Activated CD4-positive, alpha-beta T cell treated with anti-CD3 and anti-CD28 coated beads, Interleukin-2, amount 50 U/mL, for 16 hours (primary cell): ENCODE results near the gene TAF3.

Experiments used
- DNase-seq: peaks from one replicate; pipeline ENCODE4 v3.0.0-alpha.2; 2020

Gene TAF3

DNA sequence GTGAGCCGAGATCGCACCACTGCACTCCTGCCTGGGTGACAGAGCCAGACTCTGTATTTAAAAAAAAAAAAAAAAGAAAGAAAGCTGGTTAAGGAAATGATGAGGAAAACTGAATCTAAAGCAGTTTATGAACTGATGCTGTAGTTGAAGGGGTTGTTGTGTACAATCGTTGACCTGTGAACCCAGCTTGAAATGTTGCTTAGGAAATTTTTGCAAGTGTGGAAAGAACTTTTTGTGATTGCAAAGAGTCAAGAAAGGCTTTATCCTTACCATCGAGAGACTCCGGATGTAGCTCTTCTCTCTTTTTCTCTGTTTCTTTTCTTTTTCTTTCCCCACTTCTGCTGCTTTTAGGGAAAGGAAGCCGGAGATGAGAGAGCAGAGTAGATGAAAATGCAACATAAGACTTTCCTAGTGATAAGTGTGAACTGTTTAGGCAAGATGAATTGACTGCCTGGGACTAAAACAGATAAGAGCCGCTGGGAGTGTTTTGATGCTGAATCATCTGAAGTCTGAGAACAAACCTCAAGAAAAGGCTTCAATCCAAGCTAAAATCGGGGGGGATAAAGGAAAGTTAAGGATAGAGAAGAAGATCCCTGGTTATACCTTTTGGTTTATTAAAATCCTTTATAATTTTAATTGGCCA lies 69.0 kb downstream of the TAF3 start:
- no peak for DNase-seq

DNA sequence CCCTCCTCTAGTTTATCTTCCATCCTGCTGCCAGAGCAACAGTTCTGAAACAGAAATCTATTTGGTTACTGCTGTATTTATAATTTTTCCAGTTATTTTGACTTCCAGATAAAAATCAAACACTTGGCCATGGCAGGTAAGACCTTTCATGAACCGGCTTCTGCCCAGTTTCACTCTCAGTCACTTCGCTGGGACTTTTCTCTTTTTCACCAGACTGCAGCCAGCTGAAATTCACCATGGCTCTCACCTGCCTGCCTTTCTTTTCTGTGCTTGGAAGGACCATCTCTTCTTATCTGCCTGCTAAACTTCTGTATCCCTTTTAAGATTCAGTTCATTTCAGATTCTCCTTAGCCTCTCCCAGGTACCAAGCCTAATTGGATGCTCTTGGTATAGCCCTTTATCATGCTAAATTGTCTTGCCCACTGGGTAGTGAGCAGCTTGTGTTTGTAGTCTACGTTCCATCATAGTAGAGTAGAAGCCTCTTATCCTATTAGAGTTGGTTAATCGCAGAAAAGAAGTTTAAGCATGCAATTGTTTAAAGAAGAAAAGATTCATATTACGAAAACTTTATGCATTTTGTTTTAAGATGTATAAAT lies 71.7 kb downstream of the TAF3 start:
- no peak for DNase-seq

DNA sequence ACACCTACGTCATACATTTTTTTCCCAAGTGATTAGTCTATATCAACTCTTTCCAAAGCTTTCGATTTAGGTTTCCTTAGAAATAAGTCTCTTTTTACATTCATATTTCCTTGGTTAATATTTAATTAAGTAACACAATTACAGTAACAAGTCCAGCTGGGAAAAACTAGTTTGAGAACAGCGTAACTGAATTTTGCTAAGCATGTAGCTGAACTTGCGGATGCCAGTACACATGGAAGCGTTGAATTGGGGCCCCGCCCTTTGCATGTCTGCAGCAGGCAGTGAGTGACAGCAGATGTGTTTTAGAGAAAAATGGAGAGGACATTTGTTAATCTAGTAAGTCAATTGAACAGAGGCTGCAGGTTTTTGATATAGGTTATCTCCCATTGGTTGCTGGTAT lies 72.5 kb downstream of the TAF3 start:
- no peak for DNase-seq

DNA sequence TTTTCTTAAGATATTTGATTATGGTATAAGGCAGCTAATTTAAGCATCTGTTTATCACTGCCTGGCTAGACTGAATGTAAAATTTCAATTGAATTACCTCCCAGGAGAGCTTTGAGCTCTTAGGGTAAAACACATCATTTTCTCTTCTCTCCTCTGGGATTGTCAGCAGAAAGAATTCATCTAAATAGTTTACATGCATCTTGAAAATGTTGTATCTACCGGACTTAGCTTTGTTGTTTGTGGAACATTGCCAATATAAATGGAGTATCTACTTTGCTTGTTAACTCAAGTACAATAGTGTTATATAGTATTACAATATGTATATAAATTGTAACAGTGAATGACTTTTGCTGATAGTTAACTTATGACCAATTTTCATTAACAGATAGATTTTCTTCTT lies 73.3 kb downstream of the TAF3 start:
- DNase-seq: no peak

DNA sequence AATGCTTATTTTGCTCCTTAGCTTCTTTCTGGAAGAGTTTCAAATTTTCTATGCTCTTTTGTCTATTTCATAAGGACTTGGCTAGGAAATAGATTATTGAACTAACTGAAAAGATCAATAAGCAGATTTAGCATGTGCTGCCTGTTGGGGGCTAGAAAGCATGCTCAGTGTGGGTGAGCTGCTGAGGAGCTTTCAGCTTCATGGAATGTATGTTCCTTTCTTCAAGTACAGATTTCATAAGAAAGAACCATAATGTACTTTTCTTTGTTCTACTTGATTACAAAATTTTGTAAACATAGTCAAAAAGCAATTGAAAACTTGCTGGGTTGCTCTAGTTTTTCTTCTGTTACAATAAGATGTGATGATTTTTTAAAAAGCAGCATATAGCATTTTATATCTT lies 73.8 kb downstream of the TAF3 start:
- no peak for DNase-seq

DNA sequence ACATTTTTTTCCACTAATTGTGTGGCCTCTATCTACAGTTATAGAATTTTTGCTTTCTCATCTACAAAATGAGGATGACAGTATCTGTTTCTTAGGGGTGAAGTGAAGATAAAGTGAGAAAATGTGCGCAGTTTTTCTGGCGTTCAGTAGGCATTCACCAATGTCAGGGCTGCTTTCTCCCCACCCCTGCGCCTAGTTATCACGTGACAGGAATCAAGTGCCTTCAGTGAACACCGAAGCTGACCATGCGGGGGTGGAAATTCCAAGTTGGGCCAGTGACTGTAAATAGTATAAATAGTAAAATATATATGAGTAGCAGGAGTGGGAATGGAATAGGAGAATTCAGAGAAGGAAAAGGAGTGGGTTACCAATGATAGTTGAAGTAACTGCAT lies 77.4 kb downstream of the TAF3 start:
- no peak for DNase-seq

DNA sequence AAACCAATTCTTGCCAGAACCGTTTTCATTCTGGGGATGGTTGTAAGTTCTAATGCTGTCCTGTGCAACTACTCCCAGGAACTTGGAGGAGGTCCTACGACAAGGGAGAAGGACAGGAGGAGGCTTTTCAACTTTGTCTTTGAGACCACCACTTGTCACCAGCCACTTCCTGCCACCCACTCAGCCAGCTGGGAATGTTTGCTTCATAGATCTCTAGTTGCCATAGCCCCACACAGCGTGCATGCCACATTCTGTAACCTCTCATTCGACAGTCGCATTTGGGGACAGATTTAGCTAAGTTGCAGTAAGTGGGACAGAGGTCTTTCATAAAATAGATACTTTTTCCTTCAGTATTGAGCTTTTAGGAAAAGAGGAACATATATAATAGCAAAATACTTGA lies 78.0 kb downstream of the TAF3 start:
- DNase-seq: no peak

DNA sequence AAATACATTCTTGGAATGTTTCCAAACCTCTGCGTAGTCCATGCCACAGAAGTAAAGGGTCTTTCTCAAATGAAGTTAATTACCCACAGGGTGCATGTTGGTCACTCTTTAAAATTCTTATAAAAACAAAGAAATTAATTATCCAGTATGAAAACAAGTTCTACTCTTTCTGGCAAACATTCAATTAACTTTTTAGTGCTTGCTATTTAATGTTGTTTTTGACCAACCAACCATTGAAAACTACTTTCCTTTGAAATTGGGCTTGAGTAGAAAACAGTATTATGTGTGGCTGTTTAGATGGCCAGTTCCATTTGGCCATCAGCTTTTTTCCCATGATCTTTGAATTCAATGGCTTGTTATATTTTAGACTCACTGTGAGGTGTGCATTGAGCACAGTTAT lies 83.0 kb downstream of the TAF3 start:
- DNase-seq: no peak

DNA sequence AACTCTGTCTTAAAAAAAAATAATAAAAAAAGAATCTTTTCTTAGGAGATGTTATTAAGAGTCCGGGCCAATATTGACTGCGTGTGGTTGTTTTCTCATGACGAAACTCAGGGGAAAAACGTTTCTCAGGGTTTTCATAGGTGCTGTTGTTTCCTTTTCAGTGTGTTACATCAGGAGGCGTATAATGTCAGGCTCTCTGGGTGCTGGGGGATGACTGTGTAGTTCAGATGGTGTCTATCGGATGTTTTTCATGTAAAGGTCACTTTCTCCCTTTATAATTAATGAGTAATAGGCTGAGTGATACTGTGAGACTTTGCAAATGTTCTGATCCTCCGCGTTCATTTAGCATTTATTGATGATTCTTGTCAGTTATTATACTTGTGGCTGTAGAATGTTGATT lies 84.1 kb downstream of the TAF3 start:
- DNase-seq: no peak

DNA sequence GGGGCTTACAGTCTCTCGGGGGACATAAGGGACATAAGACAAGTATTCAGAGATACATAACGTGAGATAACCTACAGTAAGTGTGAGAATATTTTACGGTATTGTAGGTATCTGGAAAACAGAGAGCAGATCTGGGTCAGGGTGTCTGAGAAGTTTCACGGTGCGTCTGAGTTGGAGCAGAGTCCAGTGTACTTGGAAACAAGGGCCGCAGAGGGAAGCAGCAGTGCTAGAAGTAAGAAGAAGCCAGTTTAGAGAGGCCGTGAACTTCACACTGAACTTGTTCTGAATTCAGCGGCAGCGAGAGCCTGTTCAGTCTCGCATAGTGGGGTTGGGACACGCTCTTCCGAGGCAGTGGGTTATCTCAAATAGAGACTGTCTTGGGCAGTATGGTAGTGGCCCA lies 85.5 kb downstream of the TAF3 start:
- DNase-seq: no peak

DNA sequence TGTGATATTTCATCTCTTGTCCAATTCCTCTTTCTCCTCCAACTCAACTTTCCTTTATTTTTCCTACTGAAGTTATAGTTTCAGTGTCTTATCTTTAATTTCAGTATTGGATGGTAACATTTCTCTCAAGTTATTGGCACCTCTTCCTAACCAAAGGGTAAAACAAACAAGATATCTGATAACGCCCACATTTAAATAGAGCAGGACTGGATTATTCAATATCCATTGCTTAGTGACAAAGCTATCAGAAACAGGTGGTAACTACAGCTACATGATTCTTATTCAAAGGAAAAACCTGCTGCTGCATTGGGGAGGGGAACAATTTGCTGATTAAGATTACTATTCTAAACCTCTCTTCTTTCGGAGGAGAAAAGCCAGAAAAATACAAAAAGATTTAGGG lies 87.8 kb downstream of the TAF3 start:
- no peak for DNase-seq

DNA sequence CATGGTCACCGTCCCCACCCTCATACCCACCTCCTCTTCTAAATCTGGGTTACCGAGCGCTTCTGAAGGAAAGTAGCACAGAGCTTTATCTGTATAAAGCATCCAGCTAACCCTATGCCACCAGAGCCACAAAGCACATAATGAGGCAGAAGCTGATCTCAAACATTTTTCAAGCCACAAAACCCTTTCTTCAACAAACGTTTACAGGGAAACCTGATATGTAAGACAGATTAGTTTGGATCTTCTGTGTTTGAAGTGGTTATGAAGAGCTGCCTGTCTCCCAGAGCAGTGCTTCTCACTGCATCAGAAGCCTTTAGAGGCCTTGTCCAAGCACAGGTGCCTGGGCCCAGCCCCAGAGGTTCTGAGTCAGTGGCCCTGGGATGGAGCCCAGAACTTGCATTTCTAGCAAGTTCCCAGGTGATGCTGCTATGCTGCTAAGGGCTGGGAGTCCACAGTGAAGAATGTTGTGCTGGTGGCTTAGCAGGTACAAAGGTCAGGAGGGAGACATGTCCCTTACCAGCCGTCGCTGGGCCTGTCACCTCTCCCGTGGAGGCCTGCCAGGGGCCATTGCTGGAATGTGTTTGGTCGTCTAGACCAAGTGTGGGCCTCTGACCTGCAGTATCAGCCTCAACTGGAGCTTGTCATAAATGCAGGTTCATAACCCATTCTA lies 90.4 kb downstream of the TAF3 start:
- no peak for DNase-seq

DNA sequence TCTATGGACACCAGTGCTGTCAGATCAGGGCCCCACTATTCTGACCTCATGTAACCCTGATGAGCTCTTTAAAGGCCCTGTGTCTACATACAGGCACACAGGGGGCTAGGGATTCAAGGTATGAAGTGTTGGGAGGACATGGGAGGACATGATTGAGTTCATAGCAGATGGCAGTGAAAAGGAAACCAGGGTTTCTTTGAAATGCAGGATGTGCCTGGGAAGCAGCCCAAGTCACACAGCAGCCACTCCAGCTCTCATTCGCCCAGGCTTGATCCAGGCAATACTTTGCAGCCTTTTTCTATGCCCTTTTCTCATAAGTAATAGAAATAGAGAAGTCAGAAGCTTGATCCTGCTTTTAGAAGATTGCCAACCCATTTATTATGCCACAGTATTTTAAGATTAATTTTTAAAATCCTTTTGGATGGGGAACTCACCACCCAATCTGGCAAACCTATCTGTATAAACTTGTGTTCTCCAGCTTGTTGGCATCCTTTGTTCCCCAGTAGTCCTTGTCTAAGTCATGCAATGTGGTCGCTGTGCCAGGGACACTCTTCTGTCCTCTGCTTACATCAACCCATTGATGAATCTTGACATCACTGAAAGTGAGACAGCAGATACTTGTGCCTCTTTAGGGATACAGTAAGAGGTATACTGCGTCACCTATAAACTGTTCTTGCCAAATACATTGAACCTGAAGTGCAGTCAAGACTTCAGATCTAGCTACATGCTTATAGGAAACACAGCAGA lies 95.0 kb downstream of the TAF3 start:
- DNase-seq: no peak

DNA sequence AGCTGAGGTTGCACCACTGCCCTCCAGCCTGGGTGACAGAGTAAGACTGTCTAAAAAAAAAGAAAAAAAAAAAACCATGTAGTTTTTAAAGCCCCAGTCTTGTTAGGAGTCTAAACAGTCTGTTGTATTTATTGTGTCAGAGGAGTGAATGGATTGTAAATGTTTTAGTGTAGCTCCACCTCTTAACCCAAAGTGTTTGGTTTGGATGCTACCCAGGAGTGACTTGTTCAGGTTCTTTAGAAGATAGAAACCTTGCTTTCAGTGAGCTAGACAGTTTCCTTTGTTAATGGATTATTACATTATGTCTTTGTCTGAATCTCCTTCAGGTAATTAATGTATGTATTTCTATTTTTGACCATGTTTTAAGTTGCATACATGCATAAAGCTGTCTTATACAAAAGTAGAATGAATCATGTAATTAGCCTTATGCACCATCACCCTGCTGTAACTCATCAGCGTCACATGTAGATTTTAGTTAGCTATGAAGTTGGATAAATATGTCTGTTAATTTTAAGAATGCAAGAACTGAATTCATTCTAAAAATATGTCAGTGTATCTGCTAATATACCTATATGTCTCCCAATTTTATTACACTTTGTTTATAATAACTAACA lies 97.7 kb downstream of the TAF3 start:
- no peak for DNase-seq

DNA sequence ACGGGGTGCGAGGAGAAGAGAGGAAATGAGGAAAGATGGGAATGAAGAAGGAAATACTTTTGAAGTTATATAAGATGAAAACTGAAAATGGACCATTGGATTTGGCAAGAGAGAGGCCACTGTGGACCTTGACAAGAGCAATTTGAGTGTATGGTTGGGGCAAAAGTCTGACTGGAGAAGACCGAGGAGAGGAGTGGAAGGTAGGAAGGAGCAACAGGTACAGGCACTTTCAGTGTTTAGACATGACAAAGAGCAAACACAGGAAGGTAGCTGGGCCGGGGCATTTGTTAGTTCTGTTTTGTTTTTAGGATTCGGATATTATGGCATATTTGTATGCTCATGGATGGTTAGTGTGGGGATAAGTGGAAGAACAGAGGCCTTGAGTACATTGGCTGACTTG lies 99.4 kb downstream of the TAF3 start:
- no peak for DNase-seq

DNA sequence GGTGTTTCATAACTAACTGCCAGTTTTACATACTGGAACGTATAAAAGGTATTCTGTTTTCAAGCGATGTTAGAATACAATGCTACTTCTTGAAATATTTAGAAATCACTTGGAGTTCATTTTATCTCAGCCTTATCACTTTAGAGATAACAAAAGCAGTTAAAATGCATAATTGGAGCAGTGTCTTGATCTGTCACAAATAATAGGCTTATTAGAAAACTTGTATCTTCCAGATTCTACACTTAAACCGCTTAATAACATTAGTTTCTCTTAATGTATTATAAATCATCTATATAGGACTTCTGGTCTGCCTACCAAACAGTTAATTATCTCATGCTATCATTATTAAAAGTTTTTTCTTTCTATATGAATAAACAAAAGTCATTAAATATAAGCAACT lies 104.4 kb downstream of the TAF3 start:
- no peak for DNase-seq

DNA sequence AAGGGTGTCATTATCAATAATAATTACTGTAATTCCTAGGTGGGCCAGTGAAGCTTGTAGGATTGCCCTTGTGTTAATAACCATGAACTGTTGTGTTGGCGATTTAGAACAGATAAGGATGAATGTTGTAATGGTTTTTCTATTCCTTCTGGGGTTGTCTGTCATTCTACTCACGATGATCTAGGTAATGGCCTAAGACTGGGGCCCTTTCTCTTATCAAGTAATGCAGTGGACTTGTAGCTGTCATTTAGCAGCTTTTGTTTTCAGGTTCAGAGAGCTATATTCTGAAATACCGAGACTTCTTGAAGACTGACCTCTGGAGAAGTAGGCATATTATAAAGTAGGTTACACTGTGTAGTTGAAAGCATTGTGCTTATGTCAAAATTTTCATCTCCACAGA lies 110.2 kb downstream of the TAF3 start:
- DNase-seq: no peak

DNA sequence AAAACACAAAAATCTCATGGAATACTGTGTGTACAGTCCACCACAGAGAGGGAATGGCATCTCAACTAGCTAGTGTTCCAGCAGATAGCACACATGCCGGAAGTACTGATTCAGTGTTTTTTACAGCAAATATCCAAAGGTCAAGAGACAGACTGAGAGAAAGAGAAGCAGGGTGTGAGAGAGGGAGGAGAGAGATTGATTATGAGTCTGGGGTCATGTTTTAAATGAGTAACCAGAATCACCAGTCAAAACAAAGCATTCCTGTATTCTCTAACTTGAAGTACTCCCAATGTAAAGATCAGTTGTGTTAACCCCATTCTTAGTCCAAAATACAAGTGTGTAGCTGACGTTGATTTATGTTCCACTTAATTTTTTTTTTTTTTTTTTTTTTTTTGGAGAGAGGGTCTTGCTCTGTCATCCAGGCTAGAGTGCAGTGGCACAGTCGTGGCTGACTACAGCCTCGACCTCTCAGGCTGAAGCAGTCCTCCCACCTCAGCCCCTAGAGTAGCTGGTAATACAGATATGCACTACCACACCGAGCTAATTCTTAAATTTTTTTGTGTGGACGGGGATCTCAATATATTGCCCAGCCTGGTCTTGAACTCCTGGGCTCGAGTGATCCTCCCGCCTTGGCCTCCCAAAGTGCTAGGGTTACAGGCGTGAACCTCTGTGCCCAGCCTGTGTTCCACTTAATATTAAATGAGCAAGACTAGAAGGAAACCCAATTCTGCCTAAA lies 114.2 kb downstream of the TAF3 start:
- no peak for DNase-seq

DNA sequence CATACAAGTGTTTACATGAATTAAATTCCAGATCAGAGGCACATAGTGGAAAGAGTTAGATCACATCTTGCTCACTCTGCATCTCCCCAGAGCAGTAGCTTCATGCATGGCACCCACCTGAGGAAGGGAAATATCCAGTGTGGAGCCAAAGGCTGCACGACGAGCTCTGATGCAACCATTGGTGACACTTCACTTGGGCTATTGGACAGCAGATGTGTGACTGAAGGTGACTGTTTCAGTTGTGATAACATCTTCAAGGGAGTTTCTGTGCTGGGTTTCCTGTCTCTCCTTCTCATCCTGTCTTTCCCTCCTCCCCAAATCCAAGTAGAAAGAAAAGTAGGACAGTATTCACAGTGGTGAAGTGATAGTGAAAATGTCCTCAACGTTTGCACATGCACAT lies 115.0 kb downstream of the TAF3 start:
- DNase-seq: no peak

DNA sequence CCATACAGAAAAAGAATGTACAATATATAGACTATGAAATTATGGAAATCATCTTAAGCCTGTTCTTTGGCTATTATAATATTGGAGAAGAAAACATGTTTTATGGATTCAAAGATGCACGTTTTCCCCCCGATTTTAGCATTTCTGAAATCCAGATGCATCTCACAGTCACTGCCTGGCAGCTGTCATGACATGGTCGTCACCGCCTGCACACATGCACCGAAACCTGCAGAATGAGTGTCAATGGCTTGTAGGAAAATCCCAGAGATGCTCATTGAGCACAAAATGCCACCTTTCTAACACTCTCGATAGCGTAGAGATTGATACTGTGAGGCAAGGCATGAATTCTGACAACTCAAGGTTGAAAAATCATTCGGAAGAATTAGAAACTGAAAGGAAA lies 115.5 kb downstream of the TAF3 start:
- no peak for DNase-seq

DNA sequence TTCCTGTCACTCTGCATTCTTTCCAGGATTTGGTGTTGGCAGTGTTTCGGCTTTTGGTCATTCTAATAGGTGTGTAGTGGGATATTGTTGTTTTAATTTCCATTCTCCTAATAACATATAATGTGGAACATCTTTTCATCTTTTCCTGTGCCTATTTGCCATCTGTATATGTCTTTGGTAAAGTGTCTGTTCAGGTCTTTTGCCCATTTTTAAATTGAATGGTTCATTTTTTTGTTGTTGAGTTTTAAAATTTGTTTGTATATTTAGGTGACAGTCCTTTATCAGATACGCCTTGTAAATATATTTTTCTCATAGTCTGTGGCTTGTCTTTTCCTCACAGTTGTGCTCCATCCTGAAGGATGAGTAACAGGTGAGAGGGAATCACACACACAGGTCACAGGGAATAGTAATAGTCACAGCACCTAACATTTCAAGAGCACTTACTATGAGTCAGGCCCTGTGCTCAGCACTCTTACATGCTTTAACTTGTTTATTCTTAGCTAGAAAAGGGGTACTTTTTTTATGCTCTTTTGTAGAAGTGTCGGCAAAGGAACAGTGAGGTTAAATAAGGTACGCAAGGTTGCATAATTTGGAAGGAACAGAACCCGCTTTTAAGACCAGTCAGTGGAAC lies 119.1 kb downstream of the TAF3 start:
- no peak for DNase-seq

DNA sequence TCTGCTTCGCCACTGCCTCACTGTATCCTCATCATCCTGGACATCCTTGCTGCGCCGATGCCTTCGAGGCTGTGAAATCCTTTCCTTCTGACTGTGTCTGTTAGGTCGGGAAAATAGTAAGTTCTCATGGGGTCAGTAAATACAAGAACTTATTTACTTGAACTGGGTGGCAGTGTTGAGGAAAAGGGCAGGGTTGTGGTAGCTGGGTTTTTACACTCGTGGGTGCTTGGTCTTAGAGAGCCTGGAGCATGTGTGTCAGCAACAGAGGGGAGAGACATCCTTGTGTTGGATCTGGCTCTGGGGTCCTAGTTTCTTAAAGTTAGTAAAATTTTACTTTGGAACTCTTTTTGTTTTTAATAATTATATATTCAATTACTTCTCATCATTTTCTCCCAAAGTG lies 123.3 kb downstream of the TAF3 start:
- no peak for DNase-seq
